ENCODE data around the gene UBFD1.
"Not testable (repeated sequence)": the region's sequence is repeated elsewhere in the genome, so short reads cannot be mapped to it uniquely, and the experiment has no call there.

UBFD1 gene

GRCh38 chr16:23556881-23557778 lies at the start of gene UBFD1, which contains the start of gene EARS2:
UBFD1 (plus strand) TSS chr16:23557727; CDS start chr16:23557743, 16 bp downstream.
EARS2 (minus strand) TSS chr16:23557350; CDS start chr16:23557343, 7 bp downstream.
- peak; percentile 99 for DNase-seq

- no peak for DNase-seq
Observed at GRCh38 chr16:23508589-23509440, 48.7 kb upstream of the UBFD1 start.

- DNase-seq, result no peak
Observed at GRCh38 chr16:23509441-23509754, 48.1 kb upstream of the UBFD1 start.

GRCh38 chr16:23509782-23510163 lies 47.8 kb upstream of the UBFD1 start:
- peak; percentile 43 for DNase-seq

GRCh38 chr16:23510164-23510914 lies 47.2 kb upstream of the UBFD1 start, which contains the start of gene GGA2:
GGA2 (minus strand) TSS chr16:23510494; CDS start chr16:23510411, 83 bp downstream.
- peak; percentile 84 for DNase-seq

- DNase-seq, result not testable (repeated sequence)
Observed at GRCh38 chr16:23510915-23511270, 46.6 kb upstream of the UBFD1 start.

- DNase-seq, result no peak
Observed at GRCh38 chr16:23511731-23512130, 45.8 kb upstream of the UBFD1 start.

- DNase-seq, result no peak
Observed at GRCh38 chr16:23512168-23512695, 45.3 kb upstream of the UBFD1 start.

- DNase-seq, result no peak
Observed at GRCh38 chr16:23514381-23515152, 43.0 kb upstream of the UBFD1 start.

- DNase-seq, result no peak
Observed at GRCh38 chr16:23515881-23516280, 41.6 kb upstream of the UBFD1 start.

- no peak for DNase-seq
Observed at GRCh38 chr16:23516366-23517137, 41.0 kb upstream of the UBFD1 start.

GRCh38 chr16:23518435-23518891 lies 39.1 kb upstream of the UBFD1 start:
- peak; percentile 87 for DNase-seq

- DNase-seq, result no peak
Observed at GRCh38 chr16:23519282-23519681, 38.2 kb upstream of the UBFD1 start.

- peak; percentile 34 for DNase-seq
Observed at GRCh38 chr16:23520500-23520899, 37.0 kb upstream of the UBFD1 start.

- peak; percentile 77 for DNase-seq
Observed at GRCh38 chr16:23521037-23521743, 36.3 kb upstream of the UBFD1 start.

- no peak for DNase-seq
Observed at GRCh38 chr16:23521965-23522364, 35.6 kb upstream of the UBFD1 start.

- DNase-seq, result peak; percentile 37
Observed at GRCh38 chr16:23523321-23523720, 34.2 kb upstream of the UBFD1 start.

GRCh38 chr16:23523876-23524385 lies 33.6 kb upstream of the UBFD1 start:
- no peak for DNase-seq

GRCh38 chr16:23524886-23525285 lies 32.6 kb upstream of the UBFD1 start:
- no peak for DNase-seq

Data from suppressor macrophage treated with lipopolysaccharide for 4 hours (primary cell).